Testis (tissue), 2 donors: Measurements from ENCODE around the gene CEP152.

Experiments
- CTCF ChIP-seq, 3 experiments: fragments of 450-650 bp in 2 of 3; fragments of 200-600 bp in 1 of 3; sonication (generic) in 1 of 3; IDR thresholded peaks; one replicate each; pipeline ENCODE4 v1.5.1; 2016 to 2019; ENCODE audit warnings: antibody characterized with exemption in 3 of 3, mild to moderate bottlenecking in 2 of 3, moderate library complexity in 1 of 3
- POLR2A ChIP-seq: fragments of 450-650 bp; IDR thresholded peaks from one replicate; pipeline ENCODE4 v1.6.1; 2017; ENCODE audit warnings: antibody characterized with exemption, mild to moderate bottlenecking, moderate library complexity

DNA sequence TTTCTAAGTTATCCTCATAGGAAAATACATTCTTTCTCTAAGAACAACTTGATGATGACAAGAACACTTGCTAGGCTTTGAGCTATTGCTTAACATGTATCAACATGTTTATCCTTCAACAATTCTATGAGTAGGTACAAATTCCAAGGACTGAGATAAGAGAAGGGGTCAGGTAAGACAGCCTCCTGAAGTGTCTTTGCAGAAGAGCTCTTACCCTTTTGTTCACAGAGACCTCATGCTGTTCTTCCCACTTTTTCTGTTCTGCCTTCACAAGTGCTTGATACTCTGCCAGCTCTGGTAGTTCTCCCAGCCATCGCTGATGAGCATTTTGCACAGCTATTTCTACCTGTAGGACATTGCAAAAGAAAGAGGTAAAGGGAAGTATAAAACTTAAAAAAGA lies 50.9 kb downstream of the CEP152 start:
- TF ChIP-seq POLR2A (no peak), CTCF (IDR thresholded peaks at IDR 0.05) (no peak)
